Stomach (tissue), 4 donors: ENCODE measurements around the gene SLC26A3.

Experiments used
- CTCF ChIP-seq, 7 experiments: fragments of 450-650 bp in 4 of 7; fragments of 200-600 bp in 3 of 7; sonication (generic) in 3 of 7; IDR thresholded peaks; one replicate each; pipeline ENCODE4 v1.5.1; 2016 to 2019; ENCODE audit warnings: antibody characterized with exemption in 7 of 7, control low read depth in 2 of 7, mild to moderate bottlenecking in 1 of 7
- EP300 ChIP-seq: sonication (generic); formaldehyde crosslinking; IDR thresholded peaks from one replicate; pipeline ENCODE4 v1.6.1; 2017; ENCODE audit warnings: antibody characterized with exemption

GRCh38 chr7:107777702-107778101, 25.3 kb downstream of the SLC26A3 start:
- no peak for TF ChIP-seq EP300
- TF ChIP-seq CTCF (IDR thresholded peaks at IDR 0.05), result no peak
